GM23338 (cell line): ENCODE data around the gene CACNA1B. TPM values are rescaled to one million over a fixed set of nuclear protein-coding genes. Genes with fewer than 3 reads are reported as not detected.
A peak's percentile ranks its signal among the peaks of the same experiment; 100 is the strongest.

Experiments used
- ATAC-seq: fragments of 200-7000 bp; cut with Tn5 transposase; 3 replicates; pipeline ENCODE4 v1.9.1; 2020
- DNase-seq: peaks from one replicate; pipeline ENCODE4 v3.0.0-alpha.2; 2015; ENCODE audit warnings: low spot score
- H2AFZ ChIP-seq: fragments of 200-600 bp; sonication (generic); 2 replicates; pipeline ENCODE4 v1.8.0; 2016; ENCODE audit warnings: antibody characterized with exemption, mild to moderate bottlenecking, moderate library complexity
- H3F3A ChIP-seq: fragments of 200-600 bp; sonication (generic); replicated peaks from 2 replicates; pipeline ENCODE4 v1.8.0; 2017; ENCODE audit warnings: antibody characterized with exemption, mixed run types, low read depth
- H3K27ac ChIP-seq: fragments of 200-600 bp; sonication (generic); 2 replicates; pipeline ENCODE4 v1.6.1; 2016; ENCODE audit warnings: low read depth
- H3K27me3 ChIP-seq: fragments of 200-600 bp; sonication (generic); 2 replicates; pipeline ENCODE4 v1.8.0; 2016; ENCODE audit warnings: mild to moderate bottlenecking, mixed run types, moderate library complexity; ENCODE audit not compliant: insufficient read depth
- H3K36me3 ChIP-seq: fragments of 200-600 bp; sonication (generic); 2 replicates; pipeline ENCODE4 v1.8.0; 2016; ENCODE audit warnings: mild to moderate bottlenecking; ENCODE audit not compliant: insufficient read depth
- H3K4me1 ChIP-seq: fragments of 200-600 bp; sonication (generic); 2 replicates; pipeline ENCODE4 v1.8.0; 2016; ENCODE audit warnings: mild to moderate bottlenecking, moderate library complexity; ENCODE audit not compliant: insufficient read depth
- H3K4me2 ChIP-seq: fragments of 200-600 bp; sonication (generic); 2 replicates; pipeline ENCODE4 v1.7.1; 2017; ENCODE audit warnings: mixed run types
- H3K4me3 ChIP-seq: fragments of 200-600 bp; sonication (generic); 2 replicates; pipeline ENCODE4 v1.6.1; 2016; ENCODE audit warnings: mixed run types
- H3K79me2 ChIP-seq: fragments of 200-600 bp; sonication (generic); replicated peaks from 2 replicates; pipeline ENCODE4 v1.8.0; 2017; ENCODE audit warnings: mild to moderate bottlenecking; ENCODE audit not compliant: insufficient read depth
- H3K9me2 ChIP-seq: fragments of 200-600 bp; sonication (generic); 2 replicates; pipeline ENCODE4 v1.8.0; 2017; ENCODE audit not compliant: insufficient read depth
- H4K20me1 ChIP-seq: fragments of 200-600 bp; sonication (generic); replicated peaks from 2 replicates; pipeline ENCODE4 v1.8.0; 2017; ENCODE audit warnings: mild to moderate bottlenecking; ENCODE audit not compliant: insufficient read depth
- H3K27ac Mint-ChIP-seq: 2 replicates; pipeline ENCODE4 v1.8.0; 2020; ENCODE audit warnings: inconsistent platforms, mild to moderate bottlenecking, moderate library complexity, mixed read lengths
- H3K27me3 Mint-ChIP-seq: 3 replicates; pipeline ENCODE4 v1.8.0; 2022; ENCODE audit warnings: low read depth, mild to moderate bottlenecking, moderate library complexity, mixed read lengths, inconsistent platforms; ENCODE audit not compliant: insufficient read depth, poor library complexity
- H3K36me3 Mint-ChIP-seq: 3 replicates; pipeline ENCODE4 v1.8.0; 2021; ENCODE audit warnings: low read depth, mild to moderate bottlenecking, inconsistent platforms, moderate library complexity, mixed read lengths
- H3K4me1 Mint-ChIP-seq: 3 replicates; pipeline ENCODE4 v1.8.0; 2020; ENCODE audit warnings: mild to moderate bottlenecking, inconsistent platforms, mixed read lengths
- H3K4me3 Mint-ChIP-seq: 3 replicates; pipeline ENCODE4 v1.8.0; 2021; ENCODE audit warnings: moderate library complexity, mild to moderate bottlenecking, inconsistent platforms, mixed read lengths
- H3K9me3 Mint-ChIP-seq: 3 replicates; pipeline ENCODE4 v1.8.0; 2020; ENCODE audit warnings: moderate library complexity, mild to moderate bottlenecking, inconsistent platforms, mixed read lengths
- CREB1 ChIP-seq: fragments of 250-450 bp; sonication (Bioruptor Pico); IDR thresholded peaks from 2 replicates; pipeline ENCODE4 v1.5.0; 2020; ENCODE audit warnings: low read depth, mild to moderate bottlenecking, moderate library complexity
- ETS1 ChIP-seq: IDR thresholded peaks from 2 replicates; pipeline ENCODE4 v1.6.1; 2016; ENCODE audit warnings: antibody characterized with exemption
- EZH2 ChIP-seq: fragments of 200-600 bp; sonication (generic); IDR thresholded peaks from one replicate; pipeline ENCODE4 v1.8.0; 2017; ENCODE audit warnings: antibody characterized with exemption, mild to moderate bottlenecking, low read depth; ENCODE audit not compliant: unreplicated experiment
- REST ChIP-seq: IDR thresholded peaks from one replicate; pipeline ENCODE4 v1.6.1; 2018; ENCODE audit warnings: antibody characterized with exemption; ENCODE audit not compliant: unreplicated experiment
- polyA plus RNA-seq: library from polyadenylated mRNA; unstranded; fragments of >200 nt; fragmentation: Nextera tagmentation; extraction: Ambion mirVana; gene quantifications from 2 replicates; pipeline ENCODE4 v1.2.1, GENCODE V29; 2016
- total RNA-seq: library from RNA; depleted of rRNA; stranded (reverse); fragments of >200 nt; shearing (Covaris generic); gene quantifications from 2 replicates; pipeline ENCODE4 v1.2.3, GENCODE V29; 2014
- TF ChIP-seq, protein P1 (sequence below), 2 experiments: fragments of 200-600 bp in 1 of 2; sonication (generic) in 1 of 2; conservative IDR thresholded peaks; 2 replicates each; pipeline versions ENCODE4 v1.5.1 to v1.6.1; 2016 to 2017; ENCODE audit warnings: antibody characterized with exemption in 2 of 2, low read depth in 2 of 2, mild to moderate bottlenecking in 2 of 2, moderate library complexity in 1 of 2

CACNA1B gene
- total and polyA plus RNA-seq, 2 experiments from 2014 or later = 1.1 to 10.4 TPM

GRCh38 chr9:138053321-138053868 lies 175.8 kb downstream of the CACNA1B start (continued):
- TF ChIP-seq REST (no peak), ETS1 (no peak)

GRCh38 chr9:138053996-138054752 lies 176.6 kb downstream of the CACNA1B start:
- Mint-ChIP-seq H3K27ac (no peak overlapping the region), H3K9me3 (no peaks in the 10 kb centered on the region), H3K36me3 (peaks cover 37% of the 10 kb centered on the region), H3K4me1 (peaks cover 15% of the 10 kb centered on the region), H3K27me3 (peaks cover 13% of the 10 kb centered on the region), H3K4me3 (no peak overlapping the region)
- H3K9me2 ChIP-seq = no peaks in the 10 kb centered on the region
- no peaks in the 10 kb centered on the region; the same call in 1 of the 2 replicates for H3K36me3 ChIP-seq
- H3F3A ChIP-seq = no peaks in the 10 kb centered on the region
- no peaks in the 10 kb centered on the region for H3K4me1 ChIP-seq
- H2AFZ ChIP-seq = no peak overlapping the region
- no peak overlapping the region for H3K4me2 ChIP-seq
- H4K20me1 ChIP-seq = no peaks in the 10 kb centered on the region; the same call in 1 of the 2 replicates
- H3K27me3 ChIP-seq = no peaks in the 10 kb centered on the region
- no peak overlapping the region for H3K4me3 ChIP-seq
- no peak for TF ChIP-seq CREB1 (CRISPR knock-in tag)
- TF ChIP-seq EZH2 = no peak
- TF ChIP-seq, protein P1, sequence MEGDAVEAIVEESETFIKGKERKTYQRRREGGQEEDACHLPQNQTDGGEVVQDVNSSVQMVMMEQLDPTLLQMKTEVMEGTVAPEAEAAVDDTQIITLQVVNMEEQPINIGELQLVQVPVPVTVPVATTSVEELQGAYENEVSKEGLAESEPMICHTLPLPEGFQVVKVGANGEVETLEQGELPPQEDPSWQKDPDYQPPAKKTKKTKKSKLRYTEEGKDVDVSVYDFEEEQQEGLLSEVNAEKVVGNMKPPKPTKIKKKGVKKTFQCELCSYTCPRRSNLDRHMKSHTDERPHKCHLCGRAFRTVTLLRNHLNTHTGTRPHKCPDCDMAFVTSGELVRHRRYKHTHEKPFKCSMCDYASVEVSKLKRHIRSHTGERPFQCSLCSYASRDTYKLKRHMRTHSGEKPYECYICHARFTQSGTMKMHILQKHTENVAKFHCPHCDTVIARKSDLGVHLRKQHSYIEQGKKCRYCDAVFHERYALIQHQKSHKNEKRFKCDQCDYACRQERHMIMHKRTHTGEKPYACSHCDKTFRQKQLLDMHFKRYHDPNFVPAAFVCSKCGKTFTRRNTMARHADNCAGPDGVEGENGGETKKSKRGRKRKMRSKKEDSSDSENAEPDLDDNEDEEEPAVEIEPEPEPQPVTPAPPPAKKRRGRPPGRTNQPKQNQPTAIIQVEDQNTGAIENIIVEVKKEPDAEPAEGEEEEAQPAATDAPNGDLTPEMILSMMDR (conservative IDR thresholded peaks at IDR 0.05; ENCODE audit: low read depth in 2 of 2) = peak in 1 of 2 experiments; percentile 14; a peak in 1 of 4 replicates
- no peak for DNase-seq
- no peak for ATAC-seq
- no peak overlapping the region for H3K27ac ChIP-seq
- H3K79me2 ChIP-seq = no peaks in the 10 kb centered on the region
